Breast epithelium (tissue), 4 donors: ENCODE results near the gene WDR7. TPM values are rescaled to one million over a fixed set of nuclear protein-coding genes. Genes with fewer than 3 reads are reported as not detected.

Experiments
- DNase-seq, 2 donors: peaks; one replicate each; pipeline ENCODE4 v3.0.0-alpha.2; 2019; ENCODE audit warnings: low spot score in 2 of 2
- H3K27ac ChIP-seq, 2 donors: fragments of 200-600 bp; sonication (generic) in 1 of 2; one replicate each; pipeline ENCODE4 v1.5.1; 2016 to 2019; ENCODE audit warnings: mild to moderate bottlenecking in 1 of 2
- H3K27me3 ChIP-seq, 2 donors: fragments of 200-600 bp; sonication (generic) in 1 of 2; one replicate each; pipeline versions ENCODE4 v1.5.1 to v1.6.0; 2017 to 2019; ENCODE audit warnings: control low read depth in 1 of 2, mild to moderate bottlenecking in 1 of 2
- H3K36me3 ChIP-seq: fragments of 200-600 bp; one replicate; pipeline ENCODE4 v1.5.1; 2019
- H3K4me1 ChIP-seq, 2 donors: fragments of 200-600 bp; sonication (generic); one replicate each; pipeline ENCODE4 v1.5.1; 2016 to 2019; ENCODE audit warnings: control low read depth in 1 of 2
- H3K4me3 ChIP-seq, 3 donors: fragments of 200-600 bp; sonication (generic); 1 replicate in 2 of 3; 2 replicates in 1 of 3; pipeline ENCODE4 v1.5.1; 2016 to 2019; ENCODE audit warnings: mild to moderate bottlenecking in 3 of 3, moderate library complexity in 2 of 3
- H3K9me3 ChIP-seq, 2 donors: fragments of 200-600 bp; sonication (generic) in 1 of 2; one replicate each; pipeline ENCODE4 v1.5.1; 2016 to 2019; ENCODE audit warnings: control low read depth in 1 of 2
- POLR2A ChIP-seq: fragments of 450-650 bp; IDR thresholded peaks from one replicate; pipeline ENCODE4 v1.6.1; 2016; ENCODE audit warnings: antibody characterized with exemption, mild to moderate bottlenecking, moderate library complexity
- POLR2AphosphoS5 ChIP-seq, 3 donors: sonication (generic); formaldehyde crosslinking; IDR thresholded peaks; one replicate each; pipeline ENCODE4 v1.6.1; 2017; ENCODE audit warnings: antibody characterized with exemption in 3 of 3
- intact Hi-C: fragments of 100-400 bp; cut with DNase I; formaldehyde crosslinking; loops from one replicate; pipeline ENCODE4 v1.15.1; 2023; ENCODE audit warnings: low total_unique reads
- total RNA-seq, 3 donors: library from RNA; depleted of rRNA; stranded (reverse); fragments of >200 nt; gene quantifications; one replicate each; pipeline ENCODE4 v1.1.0, GENCODE V29; 2016
- TF ChIP-seq, protein P1 (sequence below), 3 donors: fragments of 450-650 bp; IDR thresholded peaks; one replicate each; pipeline ENCODE4 v1.5.1; 2016 to 2017; ENCODE audit warnings: antibody characterized with exemption in 3 of 3, mild to moderate bottlenecking in 3 of 3, moderate library complexity in 3 of 3

WDR7 gene
- total RNA-seq, 3 donors from 2014 or later: 28.3 to 32.6 (median 31.1) TPM

GRCh38 chr18:56975276-56975675 is 324.1 kb downstream of the WDR7 start:
- TF ChIP-seq POLR2A (no peak), POLR2AphosphoS5 (IDR thresholded peaks at IDR 0.05) (no peak)
- TF ChIP-seq, protein P1, sequence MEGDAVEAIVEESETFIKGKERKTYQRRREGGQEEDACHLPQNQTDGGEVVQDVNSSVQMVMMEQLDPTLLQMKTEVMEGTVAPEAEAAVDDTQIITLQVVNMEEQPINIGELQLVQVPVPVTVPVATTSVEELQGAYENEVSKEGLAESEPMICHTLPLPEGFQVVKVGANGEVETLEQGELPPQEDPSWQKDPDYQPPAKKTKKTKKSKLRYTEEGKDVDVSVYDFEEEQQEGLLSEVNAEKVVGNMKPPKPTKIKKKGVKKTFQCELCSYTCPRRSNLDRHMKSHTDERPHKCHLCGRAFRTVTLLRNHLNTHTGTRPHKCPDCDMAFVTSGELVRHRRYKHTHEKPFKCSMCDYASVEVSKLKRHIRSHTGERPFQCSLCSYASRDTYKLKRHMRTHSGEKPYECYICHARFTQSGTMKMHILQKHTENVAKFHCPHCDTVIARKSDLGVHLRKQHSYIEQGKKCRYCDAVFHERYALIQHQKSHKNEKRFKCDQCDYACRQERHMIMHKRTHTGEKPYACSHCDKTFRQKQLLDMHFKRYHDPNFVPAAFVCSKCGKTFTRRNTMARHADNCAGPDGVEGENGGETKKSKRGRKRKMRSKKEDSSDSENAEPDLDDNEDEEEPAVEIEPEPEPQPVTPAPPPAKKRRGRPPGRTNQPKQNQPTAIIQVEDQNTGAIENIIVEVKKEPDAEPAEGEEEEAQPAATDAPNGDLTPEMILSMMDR (IDR thresholded peaks at IDR 0.05): no peak
- H3K36me3 ChIP-seq: no peaks in the 10 kb centered on the region
- no peak overlapping the region for H3K27ac ChIP-seq
- H3K4me3 ChIP-seq: no peak overlapping the region
- H3K9me3 ChIP-seq: no peaks in the 10 kb centered on the region
- no peaks in the 10 kb centered on the region for H3K4me1 ChIP-seq
- intact Hi-C loops: no loop called here
- no peak for DNase-seq
- H3K27me3 ChIP-seq: no peaks in the 10 kb centered on the region

- Histone ChIP-seq H3K9me3 (no peaks in the 10 kb centered on the region), H3K27me3 (no peaks in the 10 kb centered on the region), H3K4me3 (no peak overlapping the region), H3K27ac (no peak overlapping the region), H3K4me1 (no peaks in the 10 kb centered on the region), H3K36me3 (no peaks in the 10 kb centered on the region)
- TF ChIP-seq POLR2AphosphoS5 (IDR thresholded peaks at IDR 0.05) (no peak), POLR2A (no peak)
- TF ChIP-seq, protein P1 (IDR thresholded peaks at IDR 0.05): no peak
- intact Hi-C loops: no loop called here
- DNase-seq: no peak
Observed at GRCh38 chr18:56977309-56977708, 326.1 kb downstream of the WDR7 start.

GRCh38 chr18:56977771-56978170 is 326.6 kb downstream of the WDR7 start:
- H3K4me3 ChIP-seq: no peak overlapping the region
- no peak for DNase-seq
- no peaks in the 10 kb centered on the region for H3K27me3 ChIP-seq
- H3K36me3 ChIP-seq: no peaks in the 10 kb centered on the region
- TF ChIP-seq, protein P1 (IDR thresholded peaks at IDR 0.05): no peak
- TF ChIP-seq POLR2A: no peak
- no peak for TF ChIP-seq POLR2AphosphoS5 (IDR thresholded peaks at IDR 0.05)
- intact Hi-C loops: no loop called here
- no peak overlapping the region for H3K27ac ChIP-seq
- no peaks in the 10 kb centered on the region for H3K4me1 ChIP-seq
- H3K9me3 ChIP-seq: no peaks in the 10 kb centered on the region

DNA sequence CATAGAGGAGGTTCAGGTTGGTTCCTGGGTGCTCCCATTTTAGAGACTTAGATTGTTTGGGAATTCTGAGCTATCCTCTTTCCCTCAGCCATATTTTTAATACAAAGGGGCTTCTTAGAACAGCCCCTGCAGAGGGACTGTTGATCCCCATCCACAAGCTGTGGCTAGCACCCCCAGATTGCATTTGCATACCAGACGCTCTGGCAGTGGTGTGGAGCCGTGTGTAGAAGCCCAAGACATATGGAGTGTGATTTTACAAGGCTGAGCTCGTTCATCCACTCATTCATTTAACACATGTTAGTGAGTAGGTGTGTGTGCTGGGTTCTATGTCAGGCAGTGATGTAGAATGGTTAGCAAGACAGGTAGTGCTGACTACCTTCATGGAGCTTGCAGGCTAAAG is 329.0 kb downstream of the WDR7 start:
- Histone ChIP-seq H3K27ac (no peak overlapping the region), H3K36me3 (no peaks in the 10 kb centered on the region), H3K4me3 (no peak overlapping the region), H3K27me3 (no peaks in the 10 kb centered on the region), H3K9me3 (no peaks in the 10 kb centered on the region), H3K4me1 (no peaks in the 10 kb centered on the region)
- intact Hi-C loops: no loop called here
- TF ChIP-seq POLR2A: no peak
- TF ChIP-seq POLR2AphosphoS5 (IDR thresholded peaks at IDR 0.05): no peak
- TF ChIP-seq, protein P1 (IDR thresholded peaks at IDR 0.05): no peak
- no peak for DNase-seq

- DNase-seq: no peak
- no peak for TF ChIP-seq POLR2AphosphoS5 (IDR thresholded peaks at IDR 0.05)
- TF ChIP-seq POLR2A: no peak
- TF ChIP-seq, protein P1 (IDR thresholded peaks at IDR 0.05): no peak
- intact Hi-C loops: no loop called here
- no peak overlapping the region for H3K27ac ChIP-seq
- no peaks in the 10 kb centered on the region for H3K36me3 ChIP-seq
- no peaks in the 10 kb centered on the region for H3K4me1 ChIP-seq
- no peak overlapping the region for H3K4me3 ChIP-seq
- H3K9me3 ChIP-seq: no peaks in the 10 kb centered on the region
- H3K27me3 ChIP-seq: no peaks in the 10 kb centered on the region
Observed at GRCh38 chr18:56982766-56983165, 331.6 kb downstream of the WDR7 start.
